Measurements from ENCODE around the gene TNFAIP2. TPM values are rescaled to one million over a fixed set of nuclear protein-coding genes. Genes with fewer than 3 reads are reported as not detected.
A peak's percentile ranks its signal among the peaks of the same experiment; 100 is the strongest.

Gene TNFAIP2
- total and polyA plus RNA-seq, 9 of the 15 experiments (the other 6 are each of a cell fraction or from before 2014, with no cell fraction given): 22.6 to 68.6 (median 44.6) TPM

DNA sequence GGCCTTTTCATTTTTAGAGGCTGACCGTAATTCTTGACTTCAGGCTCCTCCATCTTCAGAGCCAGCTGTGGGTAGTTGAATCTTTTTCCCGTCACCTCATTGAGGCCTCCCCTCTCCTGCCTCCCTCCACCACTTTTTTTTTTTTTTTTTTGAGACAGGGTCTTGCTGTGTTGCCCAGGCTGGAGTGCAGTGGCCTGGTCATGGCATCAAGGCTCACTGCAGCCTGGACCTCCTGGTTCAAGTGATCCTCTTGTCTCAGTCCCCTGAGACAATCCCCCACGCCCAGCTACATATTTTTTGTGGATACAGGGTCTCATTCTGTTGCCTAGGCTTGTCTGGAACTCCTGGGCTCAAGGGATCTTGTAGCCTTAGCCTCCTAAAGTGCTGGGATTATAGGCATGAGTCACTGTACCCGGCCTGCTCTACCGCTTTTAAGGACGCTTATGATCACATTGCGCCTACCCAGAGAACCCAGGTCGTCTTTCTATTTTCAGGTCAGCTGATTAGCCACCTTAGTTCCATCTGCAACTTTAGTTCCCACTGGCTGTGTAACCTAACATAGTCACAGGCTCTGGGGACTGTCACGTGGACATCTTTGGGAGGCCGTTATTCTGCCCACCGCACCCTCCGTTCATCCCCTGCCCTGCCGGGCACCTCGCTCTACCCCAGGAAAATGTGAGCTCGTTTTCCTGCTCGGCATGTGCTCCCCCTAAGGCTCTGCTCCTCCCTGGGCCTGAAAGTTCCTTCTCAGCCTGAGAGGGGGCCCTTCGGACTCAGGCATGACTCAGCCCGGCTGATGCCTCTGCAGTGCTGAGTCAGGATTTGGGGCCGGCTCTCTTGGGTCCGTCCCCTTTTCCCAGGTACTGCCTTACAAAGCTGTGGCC, 13.4 kb downstream of the TNFAIP2 start (continued):
- TF ChIP-seq, protein P1, sequence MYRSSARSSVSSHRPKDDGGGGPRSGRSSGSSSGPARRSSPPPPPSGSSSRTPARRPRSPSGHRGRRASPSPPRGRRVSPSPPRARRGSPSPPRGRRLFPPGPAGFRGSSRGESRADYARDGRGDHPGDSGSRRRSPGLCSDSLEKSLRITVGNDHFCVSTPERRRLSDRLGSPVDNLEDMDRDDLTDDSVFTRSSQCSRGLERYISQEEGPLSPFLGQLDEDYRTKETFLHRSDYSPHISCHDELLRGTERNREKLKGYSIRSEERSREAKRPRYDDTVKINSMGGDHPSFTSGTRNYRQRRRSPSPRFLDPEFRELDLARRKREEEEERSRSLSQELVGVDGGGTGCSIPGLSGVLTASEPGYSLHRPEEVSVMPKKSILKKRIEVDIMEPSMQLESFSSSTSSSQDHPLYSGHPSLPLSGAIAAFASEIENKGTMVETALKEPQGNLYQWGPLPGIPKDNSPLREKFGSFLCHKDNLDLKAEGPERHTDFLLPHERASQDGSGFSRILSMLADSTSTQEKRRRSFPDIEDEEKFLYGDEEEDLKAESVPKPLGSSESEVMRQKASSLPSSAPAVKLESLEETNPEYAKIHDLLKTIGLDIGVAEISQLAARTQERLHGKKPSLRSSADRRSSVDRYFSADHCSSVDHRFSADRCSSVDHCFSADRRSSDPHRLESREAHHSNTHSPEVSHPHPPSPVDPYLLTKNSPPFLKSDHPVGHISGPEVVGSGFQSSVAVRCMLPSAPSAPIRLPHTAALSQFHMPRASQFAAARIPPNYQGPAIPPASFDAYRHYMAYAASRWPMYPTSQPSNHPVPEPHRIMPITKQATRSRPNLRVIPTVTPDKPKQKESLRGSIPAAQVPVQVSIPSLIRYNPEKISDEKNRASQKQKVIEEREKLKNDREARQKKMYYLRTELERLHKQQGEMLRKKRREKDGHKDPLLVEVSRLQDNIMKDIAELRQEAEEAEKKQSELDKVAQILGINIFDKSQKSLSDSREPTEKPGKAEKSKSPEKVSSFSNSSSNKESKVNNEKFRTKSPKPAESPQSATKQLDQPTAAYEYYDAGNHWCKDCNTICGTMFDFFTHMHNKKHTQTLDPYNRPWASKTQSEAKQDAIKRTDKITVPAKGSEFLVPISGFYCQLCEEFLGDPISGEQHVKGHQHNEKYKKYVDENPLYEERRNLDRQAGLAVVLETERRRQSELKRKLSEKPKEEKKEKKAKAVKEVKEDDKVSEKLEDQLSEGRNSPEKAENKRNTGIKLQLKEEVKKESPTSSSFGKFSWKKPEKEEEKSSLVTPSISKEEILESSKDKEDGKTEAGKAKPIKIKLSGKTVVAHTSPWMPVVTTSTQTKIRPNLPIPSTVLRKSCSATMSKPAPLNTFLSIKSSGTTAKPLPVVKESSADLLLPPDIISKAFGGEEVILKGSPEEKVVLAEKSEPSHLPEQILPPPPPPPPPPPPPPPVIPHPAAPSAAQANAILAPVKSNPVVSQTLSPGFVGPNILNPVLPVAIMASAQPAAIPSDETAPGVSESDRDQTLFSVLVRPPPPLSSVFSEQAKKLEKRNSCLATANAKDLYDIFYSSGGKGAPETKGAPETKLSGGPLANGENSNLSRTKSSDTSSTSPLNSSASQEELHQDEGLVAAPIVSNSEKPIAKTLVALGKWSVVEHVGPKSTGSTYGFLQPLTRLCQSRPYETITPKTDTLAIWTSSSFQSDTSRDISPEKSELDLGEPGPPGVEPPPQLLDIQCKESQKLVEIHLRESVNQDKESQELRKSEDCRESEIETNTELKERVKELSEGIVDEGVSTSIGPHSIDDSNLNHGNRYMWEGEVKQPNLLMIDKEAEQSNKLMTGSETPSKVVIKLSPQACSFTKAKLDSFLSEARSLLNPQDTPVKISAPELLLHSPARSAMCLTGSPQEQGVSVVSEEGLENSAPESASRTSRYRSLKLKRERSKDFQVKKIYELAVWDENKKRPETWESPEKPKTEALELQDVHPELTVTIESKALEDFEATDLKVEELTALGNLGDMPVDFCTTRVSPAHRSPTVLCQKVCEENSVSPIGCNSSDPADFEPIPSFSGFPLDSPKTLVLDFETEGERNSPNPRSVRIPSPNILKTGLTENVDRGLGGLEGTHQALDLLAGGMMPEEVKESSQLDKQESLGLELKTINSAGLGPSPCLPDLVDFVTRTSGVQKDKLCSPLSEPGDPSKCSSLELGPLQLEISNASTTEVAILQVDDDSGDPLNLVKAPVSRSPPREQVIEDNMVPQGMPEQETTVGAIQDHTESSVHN (IDR thresholded peaks at IDR 0.05; ENCODE audit: borderline replicate concordance in 1 of 2, low read depth in 1 of 2): peak in 1 of 2 experiments; percentile 42; a peak in 1 of 4 replicates
- TF ChIP-seq ELF4 (CRISPR knock-in tag; IDR thresholded peaks at IDR 0.05) (0 out of 2 replicates have a peak, but pooled peaks have one; percentile 55), ZNF75A (CRISPR knock-in tag; IDR thresholded peaks at IDR 0.05) (no peak), DACH1 (IDR thresholded peaks at IDR 0.05; ENCODE audit: partially characterized antibody) (peak; percentile 0), CBX3 (IDR thresholded peaks at IDR 0.05; ENCODE audit: borderline replicate concordance in 1 of 2, low read length in 2 of 2) (no peak), ZNF79 (CRISPR knock-in tag; IDR thresholded peaks at IDR 0.05; ENCODE audit: low read depth) (no peak), ZBTB17 (CRISPR knock-in tag; IDR thresholded peaks at IDR 0.05) (0 out of 2 replicates have a peak, but pooled peaks have one; percentile 39), ZNF23 (CRISPR knock-in tag; IDR thresholded peaks at IDR 0.05) (no peak), TEAD4 (IDR thresholded peaks at IDR 0.05; ENCODE audit: low read length) (no peak), TEAD4 (CRISPR knock-in tag; IDR thresholded peaks at IDR 0.05; ENCODE audit: borderline replicate concordance) (no peak), BRCA1 (IDR thresholded peaks at IDR 0.05) (no peak), BRCA1 (CRISPR knock-in tag; IDR thresholded peaks at IDR 0.05) (no peak), HLTF (IDR thresholded peaks at IDR 0.05) (no peak), PPARD (CRISPR knock-in tag; IDR thresholded peaks at IDR 0.05) (no peak), MAFK (IDR thresholded peaks at IDR 0.05; ENCODE audit: low read length) (peak; percentile 91), KLF13 (tag; IDR thresholded peaks at IDR 0.05; ENCODE audit: borderline replicate concordance, low read depth) (no peak), HMG20B (CRISPR knock-in tag; IDR thresholded peaks at IDR 0.05) (no peak), TSC22D4 (tag; IDR thresholded peaks at IDR 0.05) (no peak)
- TF ChIP-seq, protein P2, sequence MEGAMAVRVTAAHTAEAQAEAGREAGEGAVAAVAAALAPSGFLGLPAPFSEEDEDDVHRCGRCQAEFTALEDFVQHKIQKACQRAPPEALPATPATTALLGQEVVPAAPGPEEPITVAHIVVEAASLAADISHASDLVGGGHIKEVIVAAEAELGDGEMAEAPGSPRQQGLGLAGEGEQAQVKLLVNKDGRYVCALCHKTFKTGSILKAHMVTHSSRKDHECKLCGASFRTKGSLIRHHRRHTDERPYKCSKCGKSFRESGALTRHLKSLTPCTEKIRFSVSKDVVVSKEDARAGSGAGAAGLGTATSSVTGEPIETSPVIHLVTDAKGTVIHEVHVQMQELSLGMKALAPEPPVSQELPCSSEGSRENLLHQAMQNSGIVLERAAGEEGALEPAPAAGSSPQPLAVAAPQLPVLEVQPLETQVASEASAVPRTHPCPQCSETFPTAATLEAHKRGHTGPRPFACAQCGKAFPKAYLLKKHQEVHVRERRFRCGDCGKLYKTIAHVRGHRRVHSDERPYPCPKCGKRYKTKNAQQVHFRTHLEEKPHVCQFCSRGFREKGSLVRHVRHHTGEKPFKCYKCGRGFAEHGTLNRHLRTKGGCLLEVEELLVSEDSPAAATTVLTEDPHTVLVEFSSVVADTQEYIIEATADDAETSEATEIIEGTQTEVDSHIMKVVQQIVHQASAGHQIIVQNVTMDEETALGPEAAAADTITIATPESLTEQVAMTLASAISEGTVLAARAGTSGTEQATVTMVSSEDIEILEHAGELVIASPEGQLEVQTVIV (CRISPR knock-in tag; IDR thresholded peaks at IDR 0.05; ENCODE audit: borderline replicate concordance): no peak

Measured in K562 (cell line).